Stomach (tissue), 9 donors: Measurements from ENCODE around the gene CIAO3. TPM values are rescaled to one million over a fixed set of nuclear protein-coding genes. Genes with fewer than 3 reads are reported as not detected.

ENCODE experiments used
- DNase-seq, 2 donors: peaks; one replicate each; pipeline versions ENCODE4 v3.0.0 to v3.0.0-alpha.2; 2013 to 2019
- H3K27ac ChIP-seq, 5 donors: fragments of 200-600 bp in 4 of 5; sonication (generic) in 4 of 5; one replicate each; pipeline ENCODE4 v1.5.1; 2013 to 2019; ENCODE audit warnings: mild to moderate bottlenecking in 1 of 5, moderate library complexity in 1 of 5
- H3K27me3 ChIP-seq, 3 donors: fragments of 200-600 bp; sonication (generic); one replicate each; pipeline ENCODE4 v1.5.1; 2017 to 2019; ENCODE audit warnings: mixed run types in 1 of 3
- H3K36me3 ChIP-seq, 4 donors: fragments of 200-600 bp; sonication (generic); 1 replicate in 3 of 4; 2 replicates in 1 of 4; pipeline ENCODE4 v1.5.1; 2016 to 2019
- H3K4me1 ChIP-seq, 4 donors: fragments of 200-600 bp; sonication (generic); one replicate each; pipeline ENCODE4 v1.5.1; 2016 to 2019
- H3K4me3 ChIP-seq, 4 donors: fragments of 200-600 bp; sonication (generic) in 3 of 4; one replicate each; pipeline ENCODE4 v1.5.1; 2016 to 2019; ENCODE audit warnings: mild to moderate bottlenecking in 1 of 4
- H3K9me3 ChIP-seq, 4 donors: fragments of 200-600 bp; sonication (generic); one replicate each; pipeline ENCODE4 v1.5.1; 2016 to 2019
- CTCF ChIP-seq, 7 experiments: fragments of 450-650 bp in 4 of 7; fragments of 200-600 bp in 3 of 7; sonication (generic) in 3 of 7; IDR thresholded peaks; one replicate each; pipeline ENCODE4 v1.5.1; 2016 to 2019; ENCODE audit warnings: antibody characterized with exemption in 7 of 7, control low read depth in 2 of 7, mild to moderate bottlenecking in 1 of 7
- EP300 ChIP-seq: sonication (generic); formaldehyde crosslinking; IDR thresholded peaks from one replicate; pipeline ENCODE4 v1.6.1; 2017; ENCODE audit warnings: antibody characterized with exemption
- POLR2A ChIP-seq, 4 donors: fragments of 450-650 bp; IDR thresholded peaks; one replicate each; pipeline ENCODE4 v1.6.1; 2016; ENCODE audit warnings: antibody characterized with exemption in 4 of 4, control low read depth in 2 of 4, mild to moderate bottlenecking in 1 of 4, moderate library complexity in 1 of 4
- POLR2AphosphoS5 ChIP-seq, 3 donors: sonication (generic); formaldehyde crosslinking; IDR thresholded peaks; one replicate each; pipeline ENCODE4 v1.6.1; 2016; ENCODE audit warnings: antibody characterized with exemption in 3 of 3
- WGBS, 5 donors: extraction: QIAGEN DNeasy Blood & Tissue Kit in 3 of 5; methylation state at CpG; one replicate each; pipeline versions ENCODE4 v1.1.5 to v1.1.7; 2013 to 2018; 5-methylcytosine and 5-hydroxymethylcytosine counted together
- intact Hi-C: fragments of 100-400 bp; cut with DNase I; formaldehyde crosslinking; loops from one replicate; pipeline ENCODE4 v1.15.1; 2023; ENCODE audit warnings: low total_unique reads
- polyA plus RNA-seq, 3 donors: library from polyadenylated mRNA; stranded (reverse); fragments of 200-250 nt; gene quantifications; one replicate each; pipeline ENCODE4 v1.2.3, GENCODE V29; 2013
- total RNA-seq, 5 donors: library from RNA; depleted of rRNA; stranded (reverse); fragments of >200 nt; gene quantifications; one replicate each; pipeline versions ENCODE4 v1.1.0 to v1.2.3, GENCODE V29; 2014 to 2016
- donor health status: healthy with polysubstance abuse.
- donor health status: Bipolar disorder and iron deficiency.
- donor health status: healthy.

The CIAO3 gene
- total and polyA plus RNA-seq, 8 donors: 22.8 to 145 (median 49.6) TPM

- Histone ChIP-seq H3K4me1 (peaks cover 31 to 38% (median 32%) of the 10 kb centered on the region in 4 donors), H3K9me3 (no peaks in the 10 kb centered on the region), H3K27me3 (peaks cover 0 to 52% (median 24%) of the 10 kb centered on the region in 3 donors), H3K27ac (peak overlapping the region; percentile 11 to 62 (median 55)), H3K36me3 (peaks cover 7 to 38% (median 30%) of the 10 kb centered on the region in 4 donors), H3K4me3 (peak overlapping the region; percentile 48 to 69 (median 54))
- intact Hi-C loops: no loop called here
- TF ChIP-seq CTCF (IDR thresholded peaks at IDR 0.05) (no peak), POLR2AphosphoS5 (IDR thresholded peaks at IDR 0.05) (peak in 1 of 3 donors; percentile 3)
- DNase-seq: peak; percentile 69 to 88
- WGBS, 5 donors: 0 to 2% (median 1%) methylated on average over 10 to 79 of the region's 80 CpGs
Observed at GRCh38 chr16:728131-728889, 12.5 kb downstream of the CIAO3 start.

GRCh38 chr16:727291-727977 lies 13.4 kb downstream of the CIAO3 start:
- Histone ChIP-seq H3K4me3 (peak overlapping the region; percentile 48 to 69 (median 54)), H3K4me1 (peaks cover 31 to 39% (median 33%) of the 10 kb centered on the region in 4 donors), H3K36me3 (peaks cover 0 to 36% (median 22%) of the 10 kb centered on the region in 4 donors), H3K27me3 (peaks cover 0 to 52% (median 24%) of the 10 kb centered on the region in 3 donors), H3K27ac (peak overlapping the region in 4 of 5 donors; percentile 16 to 62 (median 58)), H3K9me3 (no peaks in the 10 kb centered on the region)
- 0 to 2% (median 1%) methylated on average over 32 to 61 of the region's 61 CpGs for WGBS, 5 donors
- TF ChIP-seq CTCF (IDR thresholded peaks at IDR 0.05) (no peak), EP300 (no peak), POLR2A (IDR thresholded peaks at IDR 0.05) (no peak), POLR2AphosphoS5 (IDR thresholded peaks at IDR 0.05) (no peak)
- DNase-seq: peak in 1 of 2 donors; percentile 60
- intact Hi-C loops: no loop called here

- 1 to 7% (median 2%) methylated on average over 32 to 79 of the region's 88 CpGs for WGBS, 5 donors
- intact Hi-C loops: no loop called here
- Histone ChIP-seq H3K27me3 (peaks cover 0 to 52% (median 24%) of the 10 kb centered on the region in 3 donors), H3K36me3 (peaks cover 0 to 29% (median 14%) of the 10 kb centered on the region in 4 donors), H3K27ac (peak within 1 kb of the TSS in 4 of 5 donors; percentile 16 to 62 (median 58)), H3K4me3 (peak within 1 kb of the TSS; percentile 48 to 69 (median 54)), H3K4me1 (peaks cover 34 to 47% (median 40%) of the 10 kb centered on the region in 4 donors), H3K9me3 (no peaks in the 10 kb centered on the region)
- TF ChIP-seq POLR2AphosphoS5 (IDR thresholded peaks at IDR 0.05) (no peak), EP300 (no peak), POLR2A (IDR thresholded peaks at IDR 0.05) (no peak), CTCF (IDR thresholded peaks at IDR 0.05) (no peak)
- peak; percentile 65 to 83 for DNase-seq
Observed at GRCh38 chr16:726438-727290, 14.1 kb downstream of the CIAO3 start, which contains the start of the genes CCDC78 and HAGHL. Gene CCDC78, minus strand, starts transcription at chr16:726443. Its CDS starts 76 bp downstream, at chr16:726367. Gene HAGHL, plus strand, starts transcription at chr16:727106. Its CDS starts 404 bp downstream, at chr16:727510.

- DNase-seq: no peak
- intact Hi-C loops: no loop called here
- Histone ChIP-seq H3K27me3 (peaks cover 0 to 52% (median 24%) of the 10 kb centered on the region in 3 donors), H3K36me3 (peaks cover 0 to 24% (median 8%) of the 10 kb centered on the region in 4 donors), H3K27ac (no peak overlapping the region), H3K4me3 (peak overlapping the region in 3 of 4 donors; percentile 48 to 69 (median 57)), H3K4me1 (peaks cover 38 to 51% (median 45%) of the 10 kb centered on the region in 4 donors), H3K9me3 (no peaks in the 10 kb centered on the region)
- no peak for TF ChIP-seq POLR2AphosphoS5 (IDR thresholded peaks at IDR 0.05)
- no peak for TF ChIP-seq POLR2A (IDR thresholded peaks at IDR 0.05)
- no peak for TF ChIP-seq CTCF (IDR thresholded peaks at IDR 0.05)
- TF ChIP-seq EP300: no peak
- 0 to 23% (median 19%) methylated on average over 2 to 9 of the region's 9 CpGs; no CpG with 5 or more reads in 1 of the 5 donors for whole genome bisulfite sequencing, 5 donors
Observed at GRCh38 chr16:726188-726437, 14.7 kb downstream of the CIAO3 start.
